PC-3 (cell line): ENCODE measurements around the gene MTHFD1L. TPM values are rescaled to one million over a fixed set of nuclear protein-coding genes. Genes with fewer than 3 reads are reported as not detected.

ENCODE experiments used
- ATAC-seq: fragments of 200-7000 bp; cut with Tn5 transposase; 2 replicates; pipeline ENCODE4 v1.9.1; 2020; ENCODE audit warnings: mild to moderate bottlenecking, moderate library complexity
- BruUV-seq: library from RNA; stranded (reverse); fragments of 400-500 nt; replicated peaks from 2 replicates; lab custom pipeline; 2021; lab: Mats Ljungman, UMichigan
- CTCF ChIA-PET: fragments of 300-600 bp; sonication (Branson Sonifier 250); formaldehyde crosslinking; loops from one replicate; lab custom pipeline; 2022; ENCODE audit warnings: antibody characterized with exemption; lab: Charles Lee
- POLR2A ChIA-PET: fragments of 300-600 bp; sonication (Branson Sonifier 250); formaldehyde crosslinking; loops from one replicate; lab custom pipeline; 2022; ENCODE audit warnings: antibody characterized with exemption; ENCODE audit not compliant: unreplicated experiment; lab: Charles Lee
- DNase-seq: peaks from one replicate; pipeline ENCODE4 v3.0.0-alpha.2; 2015
- H2AFZ ChIP-seq: fragments of 300-600 bp; sonication (generic); 2 replicates; pipeline ENCODE4 v1.6.0; 2016; ENCODE audit warnings: antibody characterized with exemption, low read length
- H3F3A ChIP-seq: fragments of 300-600 bp; sonication (generic); one replicate; pipeline ENCODE4 v1.6.0; 2017; ENCODE audit warnings: antibody characterized with exemption, low read length, control low read depth, mild to moderate bottlenecking; ENCODE audit not compliant: unreplicated experiment
- H3K27ac ChIP-seq: fragments of 300-600 bp; sonication (generic); 2 replicates; pipeline ENCODE4 v1.5.1; 2016; ENCODE audit warnings: mild to moderate bottlenecking, low read length
- H3K27me3 ChIP-seq: fragments of 300-600 bp; sonication (generic); 2 replicates; pipeline ENCODE4 v1.6.1; 2016; ENCODE audit warnings: low read length, mixed read lengths
- H3K36me3 ChIP-seq: fragments of 300-600 bp; sonication (generic); 2 replicates; pipeline ENCODE4 v1.6.1; 2016; ENCODE audit warnings: low read depth, mixed run types, low read length, mixed read lengths
- H3K4me1 ChIP-seq: fragments of 300-600 bp; sonication (generic); 2 replicates; pipeline ENCODE4 v1.5.1; 2016; ENCODE audit warnings: low read length; ENCODE audit not compliant: insufficient read depth
- H3K4me2 ChIP-seq: fragments of 300-600 bp; sonication (generic); 2 replicates; pipeline ENCODE4 v1.6.0; 2016; ENCODE audit warnings: low read length
- H3K4me3 ChIP-seq: fragments of 300-600 bp; sonication (generic); 2 replicates; pipeline ENCODE4 v1.5.1; 2016; ENCODE audit warnings: mild to moderate bottlenecking, low read length, mixed read lengths
- H3K79me2 ChIP-seq: fragments of 300-600 bp; sonication (generic); 2 replicates; pipeline ENCODE4 v1.6.1; 2017; ENCODE audit warnings: low read length, mixed read lengths
- H3K9ac ChIP-seq: fragments of 300-600 bp; sonication (generic); 2 replicates; pipeline ENCODE4 v1.6.0; 2016; ENCODE audit warnings: mild to moderate bottlenecking, low read length
- H3K9me2 ChIP-seq: fragments of 300-600 bp; sonication (generic); replicated peaks from 2 replicates; pipeline ENCODE4 v1.6.1; 2016; ENCODE audit warnings: mixed run types, low read length, mixed read lengths
- H3K9me3 ChIP-seq: fragments of 300-600 bp; sonication (generic); 2 replicates; pipeline ENCODE4 v1.6.1; 2016; ENCODE audit warnings: low read length, mixed read lengths
- H4K20me1 ChIP-seq: fragments of 300-600 bp; sonication (generic); 2 replicates; pipeline ENCODE4 v1.6.1; 2016; ENCODE audit warnings: low read length, mixed read lengths
- CTCF ChIP-seq: fragments of 300-600 bp; sonication (generic); conservative IDR thresholded peaks from 2 replicates; pipeline ENCODE4 v1.5.1; 2017; ENCODE audit warnings: antibody characterized with exemption, low read depth, mild to moderate bottlenecking, low read length
- EZH2 ChIP-seq: fragments of 300-600 bp; sonication (generic); IDR thresholded peaks from one replicate; pipeline ENCODE4 v1.6.1; 2017; ENCODE audit warnings: antibody characterized with exemption, mild to moderate bottlenecking, low read length; ENCODE audit not compliant: unreplicated experiment
- EZH2phosphoT487 ChIP-seq: fragments of 300-600 bp; sonication (generic); IDR thresholded peaks from 2 replicates; pipeline ENCODE4 v1.6.1; 2018; ENCODE audit warnings: mild to moderate bottlenecking, antibody characterized with exemption, low read length, borderline replicate concordance
- intact Hi-C: fragments of 100-400 bp; cut with micrococcal nuclease; formaldehyde crosslinking; loops from 2 replicates; pipeline ENCODE4 v1.9.0; 2023
- total RNA-seq: library from RNA; depleted of rRNA; stranded (reverse); fragments of >200 nt; gene quantifications from 2 replicates; pipeline ENCODE4 v1.2.3, GENCODE V29; 2014

Gene MTHFD1L
- total RNA-seq, 1 experiment from 2014 or later = 11.9 TPM

DNA sequence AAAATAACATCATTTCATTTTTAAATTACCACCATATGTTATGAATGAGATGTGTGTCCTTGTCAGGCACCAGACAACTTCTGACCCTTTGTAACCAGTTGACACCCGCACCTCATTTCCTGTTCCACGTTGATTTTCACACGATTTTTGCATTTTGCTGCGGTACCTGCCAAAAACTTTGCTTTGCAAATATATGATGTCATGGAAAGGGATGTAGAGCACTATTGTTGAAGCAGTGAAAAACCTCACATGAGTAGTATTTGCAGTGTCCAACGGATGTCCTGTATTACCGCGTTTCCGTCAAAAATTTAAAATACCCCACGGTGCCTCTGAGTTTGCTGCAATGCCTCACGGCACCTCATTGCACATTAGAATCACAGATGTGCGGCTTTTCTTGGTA lies 115.6 kb downstream of the MTHFD1L start:
- H3K79me2 ChIP-seq = no peaks in the 10 kb centered on the region
- H3K27ac ChIP-seq = no peak overlapping the region
- intact Hi-C loops = no loop called here
- DNase-seq (no peak), ATAC-seq (peak; percentile 72)
- H3K9me2 ChIP-seq = no peaks in the 10 kb centered on the region
- H3K9me3 ChIP-seq = no peaks in the 10 kb centered on the region
- no peak overlapping the region for H2AFZ ChIP-seq
- CTCF ChIA-PET = no interaction called here
- no peak overlapping the region for H3K4me2 ChIP-seq
- no peak overlapping the region for H3K9ac ChIP-seq
- no peak overlapping the region for H3K4me3 ChIP-seq
- no peaks in the 10 kb centered on the region for H3K4me1 ChIP-seq
- POLR2A ChIA-PET = no interaction called here
- no peaks in the 10 kb centered on the region for H3K27me3 ChIP-seq
- no peaks in the 10 kb centered on the region for H3F3A ChIP-seq
- H4K20me1 ChIP-seq = no peaks in the 10 kb centered on the region
- TF ChIP-seq CTCF (no peak), EZH2phosphoT487 (no peak), EZH2 (no peak)
- H3K36me3 ChIP-seq = peaks cover 2% of the 10 kb centered on the region; the same call in 1 of the 2 replicates
- no TSS peak for BruUV-seq

DNA sequence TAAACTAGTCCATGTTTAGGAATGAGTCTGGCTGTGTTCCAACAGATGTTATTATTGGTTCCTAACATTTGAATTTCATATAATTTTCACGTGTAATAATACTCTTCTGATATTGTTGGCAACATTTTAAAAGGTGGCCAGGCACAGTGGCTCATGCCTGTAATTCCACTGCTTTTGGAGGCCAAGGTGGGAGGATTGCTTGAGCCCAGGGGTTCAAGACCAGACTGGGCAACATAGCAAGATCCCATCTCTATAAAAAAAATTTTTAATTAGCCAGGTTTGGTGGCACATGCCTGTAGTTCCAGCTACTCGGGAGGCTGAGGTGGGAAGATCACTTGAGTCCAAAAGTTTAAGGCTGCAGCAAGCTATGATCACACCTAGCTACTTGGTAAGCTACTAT lies 116.2 kb downstream of the MTHFD1L start:
- no peaks in the 10 kb centered on the region for H3K79me2 ChIP-seq
- H3K27me3 ChIP-seq = no peaks in the 10 kb centered on the region
- H3K4me3 ChIP-seq = no peak overlapping the region
- DNase-seq (no peak), ATAC-seq (no peak)
- H3K36me3 ChIP-seq = peaks cover 2% of the 10 kb centered on the region; the same call in 1 of the 2 replicates
- H3K27ac ChIP-seq = no peak overlapping the region
- H3K4me2 ChIP-seq = no peak overlapping the region
- TF ChIP-seq EZH2 (no peak), CTCF (no peak), EZH2phosphoT487 (no peak)
- intact Hi-C loops = no loop called here
- BruUV-seq = no TSS peak
- no peaks in the 10 kb centered on the region for H3K9me3 ChIP-seq
- ChIA-PET CTCF (no interaction called here), POLR2A (no interaction called here)
- peaks cover under 1% of the 10 kb centered on the region; the same call in 1 of the 2 replicates for H3K4me1 ChIP-seq
- H3K9me2 ChIP-seq = no peaks in the 10 kb centered on the region
- no peaks in the 10 kb centered on the region for H4K20me1 ChIP-seq
- no peak overlapping the region for H2AFZ ChIP-seq
- no peak overlapping the region for H3K9ac ChIP-seq
- H3F3A ChIP-seq = no peaks in the 10 kb centered on the region

- ATAC-seq (peak; percentile 45; the same call in 1 of the 2 replicates), DNase-seq (peak; percentile 56)
- CTCF ChIA-PET = interaction anchor here (0.5 kb wide), 1 partner anchor 438 kb away, joined by 3 read pairs; no protein-coding TSS in a partner anchor
- Histone ChIP-seq H3K79me2 (no peaks in the 10 kb centered on the region), H4K20me1 (no peaks in the 10 kb centered on the region), H3K9me2 (no peaks in the 10 kb centered on the region), H3K9me3 (no peaks in the 10 kb centered on the region), H3K36me3 (0 out of 2 replicates have a peak, but pooled peaks cover 2% of the 10 kb centered on the region), H3K9ac (no peak overlapping the region), H3K4me1 (peaks cover 10% of the 10 kb centered on the region), H3K4me3 (no peak overlapping the region), H3F3A (no peaks in the 10 kb centered on the region), H3K27me3 (no peaks in the 10 kb centered on the region), H3K4me2 (0 out of 2 replicates have a peak overlapping the region, but pooled peaks have one; percentile 19), H3K27ac (no peak overlapping the region), H2AFZ (no peak overlapping the region)
- POLR2A ChIA-PET = no interaction called here
- intact Hi-C loops = no loop called here
- TF ChIP-seq CTCF (no peak), EZH2 (no peak), EZH2phosphoT487 (no peak)
- BruUV-seq = no TSS peak
Observed at GRCh38 chr6:150987371-150987828, 121.9 kb downstream of the MTHFD1L start.
